HEK293 (cell line): Measurements from ENCODE around the gene HDAC1.

ENCODE experiments used
- CTCF ChIA-PET: fragments of 350-600 bp; formaldehyde crosslinking; extraction: SDS; loops from one replicate; lab custom pipeline; 2021; ENCODE audit warnings: antibody characterized with exemption; lab: Yijun Ruan, JAX
- POLR2A ChIA-PET: fragments of 300-600 bp; formaldehyde crosslinking; extraction: SDS; loops from one replicate; lab custom pipeline; 2020; ENCODE audit warnings: antibody characterized with exemption, inconsistent platforms; lab: Yijun Ruan, JAX
- H3K27ac ChIP-seq: fragments of 200-500 bp; sonication (Bioruptor generic); 2 replicates; pipeline ENCODE4 v1.5.1; 2014; ENCODE audit warnings: low read depth, low read length, control low read depth, inconsistent platforms; ENCODE audit errors: extremely low read depth
- H3K36me3 ChIP-seq, 2 experiments: fragments of 200-500 bp in 1 of 2; sonication (Bioruptor generic) in 1 of 2; 1 replicate in 1 of 2; 2 replicates in 1 of 2; pipeline ENCODE4 v1.5.1; 2014 to 2017; ENCODE audit warnings: inconsistent platforms in 2 of 2, low read length in 2 of 2; ENCODE audit not compliant: control insufficient read depth in 2 of 2, insufficient read depth in 1 of 2
- H3K4me1 ChIP-seq: fragments of 200-500 bp; sonication (Bioruptor generic); 2 replicates; pipeline ENCODE4 v1.5.1; 2014; ENCODE audit warnings: mild to moderate bottlenecking, low read length, inconsistent platforms; ENCODE audit not compliant: control insufficient read depth, insufficient read depth
- H3K4me3 ChIP-seq: 2 replicates; pipeline ENCODE4 v1.5.1; 2011; ENCODE audit warnings: low read depth, mild to moderate bottlenecking, control low read depth, low read length, moderate library complexity
- H3K9me3 ChIP-seq: fragments of 200-500 bp; sonication (Bioruptor generic); 2 replicates; pipeline ENCODE4 v1.5.1; 2014; ENCODE audit warnings: low read depth, low read length, inconsistent platforms; ENCODE audit not compliant: control insufficient read depth, insufficient read depth
- EGR2 ChIP-seq: fragments of 450-650 bp; formaldehyde crosslinking; IDR thresholded peaks from 2 replicates; pipeline ENCODE4 v1.5.1; 2016; ENCODE audit warnings: low read depth, missing biosample characterization, missing genetic modification characterization
- GFI1B ChIP-seq: fragments of 450-650 bp; formaldehyde crosslinking; IDR thresholded peaks from 2 replicates; pipeline ENCODE4 v1.5.1; 2016; ENCODE audit warnings: missing biosample characterization, missing genetic modification characterization
- GLIS1 ChIP-seq: fragments of 450-650 bp; formaldehyde crosslinking; IDR thresholded peaks from 2 replicates; pipeline ENCODE4 v1.5.1; 2016; ENCODE audit warnings: missing biosample characterization, missing genetic modification characterization
- GLIS2 ChIP-seq: fragments of 450-650 bp; formaldehyde crosslinking; IDR thresholded peaks from 2 replicates; pipeline ENCODE4 v1.5.1; 2016; ENCODE audit warnings: missing biosample characterization, missing genetic modification characterization
- KLF9 ChIP-seq: fragments of 450-650 bp; formaldehyde crosslinking; IDR thresholded peaks from 2 replicates; pipeline ENCODE4 v1.5.1; 2016; ENCODE audit warnings: missing biosample characterization, missing genetic modification characterization, low read depth
- OVOL3 ChIP-seq: fragments of 450-650 bp; formaldehyde crosslinking; IDR thresholded peaks from 2 replicates; pipeline ENCODE4 v1.5.1; 2016; ENCODE audit warnings: missing biosample characterization, missing genetic modification characterization
- ZBTB17 ChIP-seq: fragments of 450-650 bp; formaldehyde crosslinking; IDR thresholded peaks from 2 replicates; pipeline ENCODE4 v1.5.1; 2016; ENCODE audit warnings: missing biosample characterization, missing genetic modification characterization
- ZFHX2 ChIP-seq: fragments of 450-650 bp; formaldehyde crosslinking; conservative IDR thresholded peaks from 2 replicates; pipeline ENCODE4 v1.5.1; 2016; ENCODE audit warnings: missing biosample characterization, missing genetic modification characterization
- ZIC2 ChIP-seq: fragments of 450-650 bp; formaldehyde crosslinking; IDR thresholded peaks from 2 replicates; pipeline ENCODE4 v1.5.1; 2016; ENCODE audit warnings: missing biosample characterization, missing genetic modification characterization
- ZNF223 ChIP-seq: fragments of 450-650 bp; formaldehyde crosslinking; IDR thresholded peaks from 2 replicates; pipeline ENCODE4 v1.5.1; 2016; ENCODE audit warnings: missing biosample characterization, missing genetic modification characterization
- ZNF324 ChIP-seq: fragments of 450-650 bp; formaldehyde crosslinking; IDR thresholded peaks from 2 replicates; pipeline ENCODE4 v1.5.1; 2016; ENCODE audit warnings: missing biosample characterization, missing genetic modification characterization
- ZNF335 ChIP-seq: fragments of 450-650 bp; formaldehyde crosslinking; conservative IDR thresholded peaks from 2 replicates; pipeline ENCODE4 v1.5.1; 2016; ENCODE audit warnings: missing biosample characterization, missing genetic modification characterization
- ZNF404 ChIP-seq: fragments of 450-650 bp; formaldehyde crosslinking; IDR thresholded peaks from 2 replicates; pipeline ENCODE4 v1.5.1; 2017; ENCODE audit warnings: missing biosample characterization, missing genetic modification characterization
- ZNF501 ChIP-seq: fragments of 450-650 bp; formaldehyde crosslinking; IDR thresholded peaks from 2 replicates; pipeline ENCODE4 v1.5.1; 2016; ENCODE audit warnings: missing biosample characterization, missing genetic modification characterization
- ZNF514 ChIP-seq: fragments of 450-650 bp; formaldehyde crosslinking; IDR thresholded peaks from 2 replicates; pipeline ENCODE4 v1.5.1; 2016; ENCODE audit warnings: missing biosample characterization, missing genetic modification characterization
- ZNF623 ChIP-seq: fragments of 450-650 bp; formaldehyde crosslinking; IDR thresholded peaks from 2 replicates; pipeline ENCODE4 v1.5.1; 2016; ENCODE audit warnings: missing biosample characterization, missing genetic modification characterization
- ZNF701 ChIP-seq: fragments of 450-650 bp; formaldehyde crosslinking; IDR thresholded peaks from 2 replicates; pipeline ENCODE4 v1.5.1; 2016; ENCODE audit warnings: missing biosample characterization, missing genetic modification characterization
- ZNF707 ChIP-seq: fragments of 450-650 bp; formaldehyde crosslinking; IDR thresholded peaks from 2 replicates; pipeline ENCODE4 v1.5.1; 2016; ENCODE audit warnings: missing biosample characterization, missing genetic modification characterization
- ZNF837 ChIP-seq: fragments of 450-650 bp; formaldehyde crosslinking; IDR thresholded peaks from 2 replicates; pipeline ENCODE4 v1.5.1; 2016; ENCODE audit warnings: missing biosample characterization, missing genetic modification characterization
- ZSCAN23 ChIP-seq: fragments of 450-650 bp; formaldehyde crosslinking; IDR thresholded peaks from 2 replicates; pipeline ENCODE4 v1.5.1; 2016; ENCODE audit warnings: missing biosample characterization, missing genetic modification characterization
- TF ChIP-seq, protein P1 (sequence below): sonication (generic); formaldehyde crosslinking; IDR thresholded peaks from 2 replicates; pipeline ENCODE4 v1.8.1; 2022; ENCODE audit warnings: mild to moderate bottlenecking, moderate library complexity, missing genetic modification reagents
- TF ChIP-seq, protein P2 (sequence below): fragments of 450-650 bp; formaldehyde crosslinking; IDR thresholded peaks from 2 replicates; pipeline ENCODE4 v1.5.1; 2016; ENCODE audit warnings: missing biosample characterization, missing genetic modification characterization
- TF ChIP-seq, protein P3 (sequence below): fragments of 450-650 bp; formaldehyde crosslinking; IDR thresholded peaks from 2 replicates; pipeline ENCODE4 v1.5.1; 2017; ENCODE audit warnings: missing biosample characterization, missing genetic modification characterization
- TF ChIP-seq, protein P4 (sequence below): fragments of 450-650 bp; formaldehyde crosslinking; IDR thresholded peaks from 2 replicates; pipeline ENCODE4 v1.5.1; 2016; ENCODE audit warnings: missing biosample characterization, missing genetic modification characterization
- TF ChIP-seq, protein P5 (sequence below): fragments of 450-650 bp; formaldehyde crosslinking; IDR thresholded peaks from 2 replicates; pipeline ENCODE4 v1.5.0; 2017; ENCODE audit warnings: missing biosample characterization, missing genetic modification characterization, borderline replicate concordance

The HDAC1 gene

DNA sequence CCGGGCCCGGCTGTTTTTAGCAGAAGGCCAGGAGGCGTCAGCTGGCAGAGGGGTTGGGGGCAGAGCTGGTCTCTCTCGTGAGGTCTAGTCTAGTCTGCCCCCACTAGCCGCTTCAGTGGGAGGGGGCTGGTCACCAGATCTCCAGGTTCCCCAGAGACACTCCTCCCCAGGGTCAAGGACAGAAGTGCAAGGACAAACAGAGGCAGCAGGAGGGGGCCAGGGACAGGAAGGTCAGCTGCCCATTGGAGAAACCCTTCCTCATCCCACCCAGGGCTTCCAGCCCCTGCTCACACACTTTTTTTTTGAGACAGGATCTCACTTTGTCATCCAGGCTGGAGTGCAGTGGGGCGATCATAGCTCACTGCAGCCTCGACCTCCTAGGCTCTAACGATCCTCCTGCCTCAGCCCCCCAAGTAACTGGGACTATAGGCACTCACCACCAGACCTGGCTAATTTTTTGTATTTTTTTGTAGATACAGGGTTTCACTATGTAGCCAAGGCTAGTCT is 60.4 kb downstream of the HDAC1 start:
- H3K36me3 ChIP-seq = peaks cover 0 to 35% of the 10 kb centered on the region in 2 experiments; a peak in 2 of 3 replicates
- CTCF ChIA-PET = interaction anchor here (0.6 to 1.9 kb wide), 6 partner anchors 7 to 137 kb away, joined by 3 to 6 read pairs (median 3); no protein-coding TSS in a partner anchor
- no peak for TF ChIP-seq ZNF501 (tag by site-specific recombination)
- no peak for TF ChIP-seq ZNF837
- TF ChIP-seq GLIS2 (tag by site-specific recombination) = 0 out of 2 replicates have a peak, but pooled peaks have one; percentile 16
- peak; percentile 6; the same call in 1 of the 2 replicates for TF ChIP-seq GLIS1 (tag by site-specific recombination)
- TF ChIP-seq ZNF701 (tag by site-specific recombination) = no peak
- 0 out of 2 replicates have a peak, but pooled peaks have one; percentile 33 for TF ChIP-seq ZBTB17 (tag by site-specific recombination)
- POLR2A ChIA-PET = interaction anchor here (1.6 to 5.7 kb wide), 3 partner anchors 17 to 42 kb away, joined by 7 to 100 read pairs (median 9); partner anchors contain the start of genes BSDC1 and MARCKSL1
- peak overlapping the region; percentile 60 for H3K4me3 ChIP-seq
- peaks cover 7% of the 10 kb centered on the region; the same call in 1 of the 2 replicates for H3K4me1 ChIP-seq
- H3K27ac ChIP-seq = peak overlapping the region; percentile 95
- H3K9me3 ChIP-seq = no peaks in the 10 kb centered on the region

DNA sequence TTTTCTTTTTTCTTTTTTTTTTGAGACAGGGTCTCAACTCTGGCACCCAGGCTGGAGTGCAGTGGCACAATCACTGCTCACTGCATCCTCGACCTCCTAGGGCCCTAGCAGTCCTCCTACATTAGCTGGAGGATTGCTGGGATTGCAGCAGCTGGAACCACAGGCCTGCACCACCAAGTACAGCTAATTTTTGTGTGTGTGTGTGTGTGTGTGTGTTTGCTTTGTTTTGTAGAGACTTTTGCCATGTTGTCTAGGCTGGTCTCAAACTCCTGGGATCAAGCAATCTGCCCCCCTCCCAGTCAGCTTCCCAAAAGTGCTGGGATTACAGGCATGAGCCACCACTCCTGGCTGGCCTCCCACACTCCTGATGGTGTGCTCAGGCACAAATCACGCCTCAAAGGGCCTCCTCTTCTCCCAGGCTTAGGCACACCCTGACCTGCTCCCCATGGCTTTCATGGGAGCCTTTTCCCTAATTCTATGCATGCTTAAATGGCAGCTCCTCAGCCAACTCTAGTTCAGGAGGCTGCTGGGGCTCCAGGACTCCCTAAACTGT is 61.0 kb downstream of the HDAC1 start:
- Histone ChIP-seq H3K9me3 (no peaks in the 10 kb centered on the region), H3K4me3 (no peak overlapping the region), H3K27ac (no peak overlapping the region), H3K36me3 (peaks cover 0 to 41% of the 10 kb centered on the region in 2 experiments; a peak in 2 of 3 replicates), H3K4me1 (peaks cover 7% of the 10 kb centered on the region; the same call in 1 of the 2 replicates)
- POLR2A ChIA-PET = interaction anchor here (1.2 to 5.7 kb wide), 3 partner anchors 13 to 41 kb away, joined by 3 to 100 read pairs (median 7); partner anchors contain the start of genes BSDC1 and MARCKSL1
- CTCF ChIA-PET = interaction anchor here (0.6 to 1.9 kb wide), 4 partner anchors 22 to 137 kb away, joined by 3 to 6 read pairs (median 4); no protein-coding TSS in a partner anchor
- TF ChIP-seq, protein P1, sequence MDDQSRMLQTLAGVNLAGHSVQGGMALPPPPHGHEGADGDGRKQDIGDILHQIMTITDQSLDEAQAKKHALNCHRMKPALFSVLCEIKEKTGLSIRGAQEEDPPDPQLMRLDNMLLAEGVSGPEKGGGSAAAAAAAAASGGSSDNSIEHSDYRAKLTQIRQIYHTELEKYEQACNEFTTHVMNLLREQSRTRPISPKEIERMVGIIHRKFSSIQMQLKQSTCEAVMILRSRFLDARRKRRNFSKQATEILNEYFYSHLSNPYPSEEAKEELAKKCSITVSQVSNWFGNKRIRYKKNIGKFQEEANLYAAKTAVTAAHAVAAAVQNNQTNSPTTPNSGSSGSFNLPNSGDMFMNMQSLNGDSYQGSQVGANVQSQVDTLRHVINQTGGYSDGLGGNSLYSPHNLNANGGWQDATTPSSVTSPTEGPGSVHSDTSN (CRISPR knock-in tag) = no peak
- TF ChIP-seq KLF9 (tag by site-specific recombination) = no peak
- TF ChIP-seq ZNF324 = no peak
- no peak for TF ChIP-seq ZSCAN23 (tag by site-specific recombination)
- TF ChIP-seq, protein P2, sequence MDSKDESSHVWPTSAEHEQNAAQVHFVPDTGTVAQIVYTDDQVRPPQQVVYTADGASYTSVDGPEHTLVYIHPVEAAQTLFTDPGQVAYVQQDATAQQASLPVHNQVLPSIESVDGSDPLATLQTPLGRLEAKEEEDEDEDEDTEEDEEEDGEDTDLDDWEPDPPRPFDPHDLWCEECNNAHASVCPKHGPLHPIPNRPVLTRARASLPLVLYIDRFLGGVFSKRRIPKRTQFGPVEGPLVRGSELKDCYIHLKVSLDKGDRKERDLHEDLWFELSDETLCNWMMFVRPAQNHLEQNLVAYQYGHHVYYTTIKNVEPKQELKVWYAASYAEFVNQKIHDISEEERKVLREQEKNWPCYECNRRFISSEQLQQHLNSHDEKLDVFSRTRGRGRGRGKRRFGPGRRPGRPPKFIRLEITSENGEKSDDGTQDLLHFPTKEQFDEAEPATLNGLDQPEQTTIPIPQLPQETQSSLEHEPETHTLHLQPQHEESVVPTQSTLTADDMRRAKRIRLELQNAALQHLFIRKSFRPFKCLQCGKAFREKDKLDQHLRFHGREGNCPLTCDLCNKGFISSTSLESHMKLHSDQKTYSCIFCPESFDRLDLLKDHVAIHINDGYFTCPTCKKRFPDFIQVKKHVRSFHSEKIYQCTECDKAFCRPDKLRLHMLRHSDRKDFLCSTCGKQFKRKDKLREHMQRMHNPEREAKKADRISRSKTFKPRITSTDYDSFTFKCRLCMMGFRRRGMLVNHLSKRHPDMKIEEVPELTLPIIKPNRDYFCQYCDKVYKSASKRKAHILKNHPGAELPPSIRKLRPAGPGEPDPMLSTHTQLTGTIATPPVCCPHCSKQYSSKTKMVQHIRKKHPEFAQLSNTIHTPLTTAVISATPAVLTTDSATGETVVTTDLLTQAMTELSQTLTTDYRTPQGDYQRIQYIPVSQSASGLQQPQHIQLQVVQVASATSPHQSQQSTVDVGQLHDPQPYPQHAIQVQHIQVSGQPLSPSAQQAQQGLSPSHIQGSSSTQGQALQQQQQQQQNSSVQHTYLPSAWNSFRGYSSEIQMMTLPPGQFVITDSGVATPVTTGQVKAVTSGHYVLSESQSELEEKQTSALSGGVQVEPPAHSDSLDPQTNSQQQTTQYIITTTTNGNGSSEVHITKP (tag by site-specific recombination) = no peak
- no peak for TF ChIP-seq OVOL3
- TF ChIP-seq ZNF223 (tag by site-specific recombination) = peak; percentile 75; the same call in 1 of the 2 replicates
- no peak for TF ChIP-seq ZNF707
- 0 out of 2 replicates have a peak, but pooled peaks have one; percentile 5 for TF ChIP-seq EGR2 (tag by site-specific recombination)
- TF ChIP-seq ZFHX2 (tag by site-specific recombination) = peak; percentile 44
- no peak for TF ChIP-seq ZNF404
- TF ChIP-seq ZNF514 (tag by site-specific recombination) = no peak
- TF ChIP-seq GFI1B = no peak
- TF ChIP-seq ZBTB17 (tag by site-specific recombination) = no peak
- TF ChIP-seq ZIC2 = no peak
- TF ChIP-seq, protein P3, sequence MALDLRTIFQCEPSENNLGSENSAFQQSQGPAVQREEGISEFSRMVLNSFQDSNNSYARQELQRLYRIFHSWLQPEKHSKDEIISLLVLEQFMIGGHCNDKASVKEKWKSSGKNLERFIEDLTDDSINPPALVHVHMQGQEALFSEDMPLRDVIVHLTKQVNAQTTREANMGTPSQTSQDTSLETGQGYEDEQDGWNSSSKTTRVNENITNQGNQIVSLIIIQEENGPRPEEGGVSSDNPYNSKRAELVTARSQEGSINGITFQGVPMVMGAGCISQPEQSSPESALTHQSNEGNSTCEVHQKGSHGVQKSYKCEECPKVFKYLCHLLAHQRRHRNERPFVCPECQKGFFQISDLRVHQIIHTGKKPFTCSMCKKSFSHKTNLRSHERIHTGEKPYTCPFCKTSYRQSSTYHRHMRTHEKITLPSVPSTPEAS (tag by site-specific recombination) = peak; percentile 71
- no peak for TF ChIP-seq ZNF623 (tag by site-specific recombination)
- TF ChIP-seq ZNF335 (tag by site-specific recombination) = 0 out of 2 replicates have a peak, but pooled peaks have one; percentile 45
- TF ChIP-seq, protein P4, sequence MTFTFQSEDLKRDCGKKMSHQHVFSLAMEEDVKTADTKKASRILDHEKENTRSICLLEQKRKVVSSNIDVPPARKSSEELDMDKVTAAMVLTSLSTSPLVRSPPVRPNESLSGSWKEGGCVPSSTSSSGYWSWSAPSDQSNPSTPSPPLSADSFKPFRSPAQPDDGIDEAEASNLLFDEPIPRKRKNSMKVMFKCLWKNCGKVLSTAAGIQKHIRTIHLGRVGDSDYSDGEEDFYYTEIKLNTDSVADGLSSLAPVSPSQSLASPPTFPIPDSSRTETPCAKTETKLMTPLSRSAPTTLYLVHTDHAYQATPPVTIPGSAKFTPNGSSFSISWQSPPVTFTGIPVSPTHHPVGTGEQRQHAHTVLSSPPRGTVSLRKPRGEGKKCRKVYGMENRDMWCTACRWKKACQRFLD (tag by site-specific recombination) = no peak
- TF ChIP-seq, protein P5, sequence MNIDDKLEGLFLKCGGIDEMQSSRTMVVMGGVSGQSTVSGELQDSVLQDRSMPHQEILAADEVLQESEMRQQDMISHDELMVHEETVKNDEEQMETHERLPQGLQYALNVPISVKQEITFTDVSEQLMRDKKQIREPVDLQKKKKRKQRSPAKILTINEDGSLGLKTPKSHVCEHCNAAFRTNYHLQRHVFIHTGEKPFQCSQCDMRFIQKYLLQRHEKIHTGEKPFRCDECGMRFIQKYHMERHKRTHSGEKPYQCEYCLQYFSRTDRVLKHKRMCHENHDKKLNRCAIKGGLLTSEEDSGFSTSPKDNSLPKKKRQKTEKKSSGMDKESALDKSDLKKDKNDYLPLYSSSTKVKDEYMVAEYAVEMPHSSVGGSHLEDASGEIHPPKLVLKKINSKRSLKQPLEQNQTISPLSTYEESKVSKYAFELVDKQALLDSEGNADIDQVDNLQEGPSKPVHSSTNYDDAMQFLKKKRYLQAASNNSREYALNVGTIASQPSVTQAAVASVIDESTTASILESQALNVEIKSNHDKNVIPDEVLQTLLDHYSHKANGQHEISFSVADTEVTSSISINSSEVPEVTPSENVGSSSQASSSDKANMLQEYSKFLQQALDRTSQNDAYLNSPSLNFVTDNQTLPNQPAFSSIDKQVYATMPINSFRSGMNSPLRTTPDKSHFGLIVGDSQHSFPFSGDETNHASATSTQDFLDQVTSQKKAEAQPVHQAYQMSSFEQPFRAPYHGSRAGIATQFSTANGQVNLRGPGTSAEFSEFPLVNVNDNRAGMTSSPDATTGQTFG (tag by site-specific recombination) = no peak
